ENCODE data around the gene ACO2. TPM values are rescaled to one million over a fixed set of nuclear protein-coding genes. Genes with fewer than 3 reads are reported as not detected.
A peak's percentile ranks its signal among the peaks of the same experiment; 100 is the strongest.

ACO2 gene
- total RNA-seq, 1 experiment from 2014 or later, result 53.2 TPM

DNA sequence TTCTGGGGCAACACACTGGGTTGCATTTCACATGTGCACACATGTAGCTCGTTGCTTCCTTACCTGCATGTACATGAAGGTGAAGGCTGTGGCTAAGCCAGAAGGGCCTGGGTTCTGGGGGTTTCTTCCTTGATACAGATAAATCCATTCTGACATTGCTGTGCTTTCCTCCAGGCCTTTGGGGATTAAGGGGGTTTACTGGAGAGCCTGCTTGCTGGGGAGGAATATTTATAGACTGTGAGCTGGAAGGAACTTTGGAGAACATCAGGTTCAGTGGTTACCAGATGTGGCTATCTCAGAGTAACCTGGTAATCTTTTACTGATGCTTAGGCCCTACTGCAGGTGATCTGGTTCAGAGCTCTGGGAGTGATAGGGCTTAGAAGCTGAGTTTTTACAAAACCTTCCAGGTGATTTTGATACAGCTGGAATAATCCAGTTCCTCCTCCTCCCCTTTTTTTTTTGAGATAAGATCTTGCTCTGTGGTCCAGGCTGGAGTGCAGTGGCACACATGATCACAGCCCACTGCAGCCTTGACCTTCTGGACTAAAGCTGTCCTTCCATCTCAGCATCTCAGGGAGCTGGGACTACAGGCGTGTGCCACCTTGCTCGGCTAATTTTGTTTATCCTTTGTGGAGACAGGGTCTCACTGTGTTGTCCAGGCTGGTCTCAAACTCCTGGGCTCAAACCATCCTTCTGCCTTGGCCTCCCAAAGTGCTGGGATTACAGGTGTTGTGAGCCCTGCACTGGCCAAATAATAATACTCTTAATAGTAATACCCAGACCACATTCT is 19.9 kb downstream of the ACO2 start:
- no peak for DNase-seq (ENCODE audit: low spot score)

DNA sequence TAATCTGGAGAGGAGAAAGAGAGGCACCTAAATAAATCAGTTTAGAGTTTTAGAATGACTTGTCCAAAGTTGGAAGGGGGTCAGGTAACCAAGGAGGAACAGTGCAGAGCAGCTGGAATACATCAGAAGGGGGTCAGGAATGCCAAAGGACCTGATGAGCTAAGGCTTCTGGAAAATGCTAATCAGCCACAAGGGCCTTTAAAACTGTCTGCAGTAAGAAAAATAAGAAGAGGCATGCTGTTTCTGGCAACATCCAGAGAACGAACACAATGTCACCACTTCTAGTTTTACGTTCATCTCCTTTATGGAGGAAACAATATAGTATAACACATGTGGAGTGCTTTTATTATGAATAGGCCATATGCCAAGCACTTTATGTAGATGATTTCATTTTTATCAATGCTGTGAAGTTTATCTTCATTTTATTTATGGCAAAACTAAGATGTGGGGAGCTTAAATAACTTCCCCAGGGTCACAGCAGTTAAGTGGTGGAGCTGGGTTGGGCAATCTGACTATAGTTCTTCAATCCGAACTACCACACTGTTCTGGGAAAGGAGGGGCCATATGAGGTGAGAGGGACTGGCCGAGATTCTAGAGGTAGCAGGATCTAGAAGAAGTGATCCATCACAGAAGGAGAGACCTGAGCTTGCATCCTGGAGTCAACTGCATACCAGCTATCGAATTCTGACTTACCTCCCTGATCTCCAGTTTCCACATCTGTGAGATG is 22.6 kb downstream of the ACO2 start:
- no peak for DNase-seq (ENCODE audit: low spot score)

- DNase-seq (ENCODE audit: low spot score), result no peak
Observed at GRCh38 chr22:41498303-41498835, 29.5 kb downstream of the ACO2 start.

- no peak for DNase-seq (ENCODE audit: low spot score)
Observed at GRCh38 chr22:41499624-41500280, 30.8 kb downstream of the ACO2 start.

- no peak for DNase-seq (ENCODE audit: low spot score)
Observed at GRCh38 chr22:41500303-41500702, 31.4 kb downstream of the ACO2 start.

DNA sequence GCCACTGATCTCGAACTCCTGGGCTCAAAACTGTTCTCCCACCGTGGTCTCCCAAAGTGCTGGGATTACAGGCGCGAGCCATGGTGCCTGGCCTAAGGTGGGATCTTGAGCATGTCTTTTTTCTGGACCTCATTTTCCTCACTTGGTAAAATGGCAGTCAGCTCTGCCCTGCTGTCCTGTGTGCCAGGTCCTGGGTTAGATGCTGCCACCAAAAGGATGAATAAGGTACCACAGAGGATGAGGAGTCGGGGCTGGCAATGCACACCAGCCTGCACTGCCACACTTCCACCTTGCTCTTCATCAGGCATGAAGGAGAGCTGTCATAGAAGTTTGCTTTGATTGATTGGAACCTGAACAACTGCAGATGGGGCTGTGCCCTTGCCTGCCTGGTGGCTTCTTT is 32.3 kb downstream of the ACO2 start:
- no peak for DNase-seq (ENCODE audit: low spot score)

GRCh38 chr22:41504397-41504796 is 35.5 kb downstream of the ACO2 start:
- DNase-seq (ENCODE audit: low spot score), result no peak

DNA sequence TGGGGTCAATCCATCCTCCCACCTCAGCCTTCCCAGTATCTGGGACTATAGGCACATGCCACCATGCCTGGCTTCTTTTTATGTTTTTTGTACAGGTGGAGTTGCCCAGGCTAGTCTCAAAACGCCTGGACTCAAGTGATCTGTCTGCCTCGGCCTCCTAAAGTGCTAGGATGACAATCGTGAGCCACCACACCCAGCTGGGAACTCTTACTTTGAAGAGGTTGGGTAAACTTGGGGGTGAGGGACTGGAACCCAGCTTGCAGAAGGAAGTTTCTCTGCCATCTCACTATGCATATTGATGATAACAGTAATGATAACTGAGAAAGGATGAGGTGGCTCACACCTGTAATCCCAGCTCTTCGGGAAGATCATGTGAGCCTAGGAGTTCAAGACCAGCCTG is 35.9 kb downstream of the ACO2 start:
- DNase-seq (ENCODE audit: low spot score), result no peak

GRCh38 chr22:41505511-41506220 is 36.7 kb downstream of the ACO2 start:
- no peak for DNase-seq (ENCODE audit: low spot score)

DNA sequence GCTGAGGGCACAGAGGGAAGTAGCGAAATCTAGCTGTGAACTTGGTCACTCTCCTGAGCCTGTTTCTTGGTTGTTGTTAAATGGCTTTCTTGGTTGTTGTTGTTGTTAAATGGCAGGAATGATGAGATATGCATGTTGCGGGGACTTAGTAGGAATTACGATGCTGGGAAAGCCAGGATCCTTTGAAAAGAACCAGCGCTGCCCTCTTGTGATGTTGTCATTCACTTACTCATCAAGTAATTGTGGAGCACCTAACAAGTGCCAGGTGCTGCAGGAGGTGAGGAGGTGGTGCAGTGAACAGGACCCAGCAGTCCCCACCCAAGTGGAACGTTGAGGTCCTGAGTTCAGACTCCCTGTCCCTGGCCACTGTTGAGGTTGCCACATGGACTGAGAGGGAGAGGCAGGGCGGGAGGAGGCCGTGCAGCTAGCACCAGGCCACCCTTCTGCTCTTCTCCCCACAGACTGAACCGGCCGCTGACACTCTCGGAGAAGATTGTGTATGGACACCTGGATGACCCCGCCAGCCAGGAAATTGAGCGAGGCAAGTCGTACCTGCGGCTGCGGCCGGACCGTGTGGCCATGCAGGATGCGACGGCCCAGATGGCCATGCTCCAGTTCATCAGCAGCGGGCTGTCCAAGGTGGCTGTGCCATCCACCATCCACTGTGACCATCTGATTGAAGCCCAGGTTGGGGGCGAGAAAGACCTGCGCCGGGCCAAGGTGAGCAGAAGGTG is 38.6 kb downstream of the ACO2 start:
- DNase-seq (ENCODE audit: low spot score), result no peak

- DNase-seq (ENCODE audit: low spot score), result no peak
Observed at GRCh38 chr22:41508770-41509170, 39.9 kb downstream of the ACO2 start.

DNA sequence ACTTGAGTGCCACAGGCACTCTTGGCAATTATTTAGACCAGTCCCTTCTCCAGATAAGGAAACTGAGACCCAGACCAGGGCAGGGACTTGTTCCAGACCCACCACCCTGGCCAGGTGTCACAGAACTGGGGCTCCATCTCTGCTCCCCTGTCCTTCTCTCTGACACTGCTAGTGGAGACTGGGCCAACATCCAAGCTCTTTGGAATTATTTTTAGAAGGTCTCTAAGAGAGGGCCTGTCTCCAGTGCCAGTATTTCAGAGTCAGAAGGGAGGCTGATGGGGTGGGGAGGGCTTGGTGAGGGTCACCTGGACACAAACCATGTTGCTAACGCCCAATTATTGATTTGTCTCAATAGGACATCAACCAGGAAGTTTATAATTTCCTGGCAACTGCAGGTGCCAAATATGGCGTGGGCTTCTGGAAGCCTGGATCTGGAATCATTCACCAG is 42.6 kb downstream of the ACO2 start:
- DNase-seq (ENCODE audit: low spot score), result no peak

- peak; percentile 77 for DNase-seq (ENCODE audit: low spot score)
Observed at GRCh38 chr22:41512421-41513194, 43.7 kb downstream of the ACO2 start.

- DNase-seq (ENCODE audit: low spot score), result no peak
Observed at GRCh38 chr22:41513391-41513790, 44.5 kb downstream of the ACO2 start.

DNA sequence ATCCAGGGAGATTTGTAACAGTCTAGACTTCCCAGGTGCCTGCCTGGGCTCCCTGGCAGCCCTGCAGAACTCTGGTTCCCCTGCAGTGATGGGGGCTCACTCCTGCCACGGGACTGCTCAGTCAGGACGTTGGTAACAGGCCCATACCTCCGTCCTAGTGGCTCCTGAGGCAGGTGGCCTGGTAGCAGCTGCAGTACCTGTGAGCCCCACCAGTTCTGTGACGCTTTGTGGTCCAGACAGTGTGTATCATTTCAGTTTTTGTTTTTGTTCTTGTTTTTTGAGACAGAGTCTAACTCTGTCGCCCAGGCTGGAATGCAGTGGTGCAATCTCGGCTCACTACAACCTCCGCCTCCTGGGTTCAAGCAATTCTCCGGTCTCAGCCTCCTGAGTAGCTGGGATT is 47.5 kb downstream of the ACO2 start:
- DNase-seq (ENCODE audit: low spot score), result no peak

- DNase-seq (ENCODE audit: low spot score), result no peak
Observed at GRCh38 chr22:41517172-41518047, 48.5 kb downstream of the ACO2 start.

GRCh38 chr22:41518048-41518347 is 49.1 kb downstream of the ACO2 start:
- no peak for DNase-seq (ENCODE audit: low spot score)

GRCh38 chr22:41521126-41521525 is 52.2 kb downstream of the ACO2 start:
- DNase-seq (ENCODE audit: low spot score), result no peak

GRCh38 chr22:41522813-41523212 is 53.9 kb downstream of the ACO2 start:
- DNase-seq (ENCODE audit: low spot score), result no peak
